OCI-LY1 (cell line): ENCODE measurements around the gene BIN1.

Source experiments
- H2AFZ ChIP-seq: fragments of 200-600 bp; sonication (generic), shearing (Covaris generic); 2 replicates; pipeline ENCODE4 v1.6.0; 2014; ENCODE audit warnings: antibody characterized with exemption, mild to moderate bottlenecking, low read length
- H3F3A ChIP-seq: fragments of 200-600 bp; sonication (generic), shearing (Covaris generic); 2 replicates; pipeline ENCODE4 v1.6.0; 2014; ENCODE audit warnings: mild to moderate bottlenecking, antibody characterized with exemption, low read length, moderate library complexity; ENCODE audit not compliant: insufficient read depth
- H3K27ac ChIP-seq: fragments of 200-600 bp; sonication (generic); 2 replicates; pipeline ENCODE4 v1.5.1; 2014; ENCODE audit warnings: low read length, mixed run types, mild to moderate bottlenecking, low read depth; ENCODE audit not compliant: poor library complexity, severe bottlenecking
- H3K27me3 ChIP-seq: fragments of 200-600 bp; sonication (generic); 2 replicates; pipeline ENCODE4 v1.6.0; 2014; ENCODE audit warnings: antibody characterized with exemption, mild to moderate bottlenecking, low read length, moderate library complexity; ENCODE audit not compliant: insufficient read depth
- H3K36me3 ChIP-seq: fragments of 200-600 bp; sonication (generic); 2 replicates; pipeline ENCODE4 v1.6.1; 2014; ENCODE audit warnings: mild to moderate bottlenecking, antibody characterized with exemption, low read length, moderate library complexity, mixed read lengths; ENCODE audit not compliant: insufficient read depth
- H3K4me1 ChIP-seq: fragments of 200-600 bp; sonication (generic); 2 replicates; pipeline ENCODE4 v1.5.1; 2014; ENCODE audit warnings: mild to moderate bottlenecking, low read length, moderate library complexity; ENCODE audit not compliant: insufficient read depth, severe bottlenecking
- H3K4me2 ChIP-seq: fragments of 200-600 bp; sonication (generic), shearing (Covaris generic); 2 replicates; pipeline ENCODE4 v1.6.1; 2014; ENCODE audit warnings: low read length
- H3K4me3 ChIP-seq: fragments of 200-600 bp; sonication (generic); 2 replicates; pipeline ENCODE4 v1.5.1; 2014; ENCODE audit warnings: low read length, low read depth, mild to moderate bottlenecking, mixed read lengths; ENCODE audit not compliant: poor library complexity, severe bottlenecking
- H3K79me2 ChIP-seq: fragments of 200-600 bp; shearing (Covaris generic); 2 replicates; pipeline ENCODE4 v1.6.1; 2016; ENCODE audit warnings: mixed run types, low read length, mixed read lengths; ENCODE audit not compliant: insufficient read depth
- H3K9ac ChIP-seq: fragments of 200-600 bp; sonication (generic), shearing (Covaris generic); 2 replicates; pipeline ENCODE4 v1.6.1; 2014; ENCODE audit warnings: mild to moderate bottlenecking, low read length, mixed read lengths
- H3K9me2 ChIP-seq: fragments of 200-600 bp; sonication (generic), shearing (Covaris generic); 2 replicates; pipeline ENCODE4 v1.6.1; 2014; ENCODE audit warnings: low read depth, mild to moderate bottlenecking, low read length, mixed read lengths
- H3K9me3 ChIP-seq: fragments of 200-600 bp; shearing (Covaris generic); 2 replicates; pipeline ENCODE4 v1.6.1; 2014; ENCODE audit warnings: low read length, mixed read lengths
- H4K20me1 ChIP-seq: fragments of 200-600 bp; sonication (generic), shearing (Covaris generic); 2 replicates; pipeline ENCODE4 v1.6.0; 2016; ENCODE audit warnings: mild to moderate bottlenecking, low read length; ENCODE audit not compliant: insufficient read depth
- CTCF ChIP-seq: fragments of 200-600 bp; sonication (generic), shearing (Covaris generic); IDR thresholded peaks from 2 replicates; pipeline ENCODE4 v1.5.1; 2017; ENCODE audit warnings: mild to moderate bottlenecking, antibody characterized with exemption, low read length, moderate library complexity, mixed read lengths
- EZH2 ChIP-seq: fragments of 200-600 bp; sonication (generic), shearing (Covaris generic); IDR thresholded peaks from 2 replicates; pipeline ENCODE4 v1.8.0; 2017; ENCODE audit warnings: borderline replicate concordance, mixed run types, mild to moderate bottlenecking, antibody characterized with exemption, low read length, moderate library complexity, mixed read lengths

BIN1 gene

GRCh38 chr2:127095784-127096183, 11.2 kb downstream of the BIN1 start:
- Histone ChIP-seq H2AFZ (no peak overlapping the region), H3K9ac (no peak overlapping the region), H3F3A (no peaks in the 10 kb centered on the region), H3K9me2 (no peaks in the 10 kb centered on the region), H3K27ac (no peak overlapping the region), H3K27me3 (no peaks in the 10 kb centered on the region), H3K4me2 (no peak overlapping the region), H3K4me1 (no peaks in the 10 kb centered on the region), H3K4me3 (no peak overlapping the region), H4K20me1 (no peaks in the 10 kb centered on the region), H3K36me3 (no peaks in the 10 kb centered on the region), H3K9me3 (no peaks in the 10 kb centered on the region), H3K79me2 (no peaks in the 10 kb centered on the region)
- TF ChIP-seq CTCF (no peak), EZH2 (no peak)

GRCh38 chr2:127095367-127095641, 11.7 kb downstream of the BIN1 start:
- no peak overlapping the region for H3K4me2 ChIP-seq
- no peaks in the 10 kb centered on the region for H3K79me2 ChIP-seq
- H3K9me2 ChIP-seq: no peaks in the 10 kb centered on the region
- no peak overlapping the region for H3K9ac ChIP-seq
- no peaks in the 10 kb centered on the region for H4K20me1 ChIP-seq
- no peaks in the 10 kb centered on the region for H3K9me3 ChIP-seq
- no peaks in the 10 kb centered on the region for H3K27me3 ChIP-seq
- no peak overlapping the region for H3K4me3 ChIP-seq
- H3K27ac ChIP-seq: no peak overlapping the region
- TF ChIP-seq EZH2 (no peak), CTCF (no peak)
- no peaks in the 10 kb centered on the region for H3F3A ChIP-seq
- no peaks in the 10 kb centered on the region for H3K36me3 ChIP-seq
- H2AFZ ChIP-seq: no peak overlapping the region
- no peaks in the 10 kb centered on the region for H3K4me1 ChIP-seq

- Histone ChIP-seq H3K27me3 (no peaks in the 10 kb centered on the region), H3K4me1 (no peaks in the 10 kb centered on the region), H3K27ac (no peak overlapping the region), H2AFZ (no peak overlapping the region), H3K9me3 (no peaks in the 10 kb centered on the region), H3K4me3 (no peak overlapping the region), H3K36me3 (no peaks in the 10 kb centered on the region), H4K20me1 (no peaks in the 10 kb centered on the region), H3K4me2 (no peak overlapping the region), H3K79me2 (no peaks in the 10 kb centered on the region), H3K9ac (no peak overlapping the region), H3F3A (no peaks in the 10 kb centered on the region), H3K9me2 (no peaks in the 10 kb centered on the region)
- TF ChIP-seq CTCF (no peak), EZH2 (no peak)
Measured at GRCh38 chr2:127094509-127095366, 12.2 kb downstream of the BIN1 start.
